ENCODE results near the gene IER2. TPM values are rescaled to one million over a fixed set of nuclear protein-coding genes. Genes with fewer than 3 reads are reported as not detected.

The IER2 gene
- total RNA-seq, 1 donor from 2014 or later = 27.9 TPM

DNA sequence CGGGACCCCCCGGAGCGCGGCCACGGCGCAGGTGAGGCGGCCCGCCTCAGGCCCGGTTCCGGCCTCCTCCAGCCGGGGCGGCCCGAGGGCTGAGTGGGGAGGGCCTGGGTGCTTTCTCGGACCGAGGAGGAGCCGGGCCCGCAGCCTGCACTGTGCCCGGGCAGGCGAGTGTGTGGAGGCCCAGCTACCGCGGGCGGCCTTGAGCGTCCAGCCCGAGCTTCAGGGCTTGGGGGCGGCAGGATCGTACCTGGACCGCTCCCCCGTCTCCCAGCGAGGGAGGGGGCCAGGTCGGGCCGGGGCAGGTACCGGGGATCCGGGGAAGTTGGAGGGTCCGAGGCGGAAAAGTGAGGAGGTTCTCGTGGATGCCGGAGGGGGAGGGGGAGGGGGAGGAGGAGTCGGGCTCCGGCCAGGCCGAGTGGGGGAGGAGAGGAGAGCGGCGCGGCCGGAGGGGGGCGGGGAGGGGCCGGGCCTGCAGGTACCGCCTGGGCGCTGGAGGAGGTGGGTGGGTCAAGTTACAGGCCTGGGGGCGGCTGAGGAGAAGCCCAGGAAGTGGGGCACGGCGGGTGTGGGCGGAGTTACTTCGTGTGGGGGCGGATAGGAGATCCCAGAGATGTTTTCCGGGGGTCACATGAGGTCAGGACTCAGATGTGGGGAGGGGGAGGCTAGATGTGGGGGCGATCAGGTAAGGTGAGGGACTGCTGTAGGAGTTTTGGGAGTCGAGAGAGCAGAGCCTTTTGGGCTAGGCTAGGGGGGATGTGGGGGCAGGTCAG lies 31.6 kb upstream of the IER2 start:
- DNase-seq (ENCODE audit: low read depth) = peak; percentile 22

- no peak for DNase-seq (ENCODE audit: low read depth)
Measured at GRCh38 chr19:13119627-13120026, 30.6 kb upstream of the IER2 start.

DNA sequence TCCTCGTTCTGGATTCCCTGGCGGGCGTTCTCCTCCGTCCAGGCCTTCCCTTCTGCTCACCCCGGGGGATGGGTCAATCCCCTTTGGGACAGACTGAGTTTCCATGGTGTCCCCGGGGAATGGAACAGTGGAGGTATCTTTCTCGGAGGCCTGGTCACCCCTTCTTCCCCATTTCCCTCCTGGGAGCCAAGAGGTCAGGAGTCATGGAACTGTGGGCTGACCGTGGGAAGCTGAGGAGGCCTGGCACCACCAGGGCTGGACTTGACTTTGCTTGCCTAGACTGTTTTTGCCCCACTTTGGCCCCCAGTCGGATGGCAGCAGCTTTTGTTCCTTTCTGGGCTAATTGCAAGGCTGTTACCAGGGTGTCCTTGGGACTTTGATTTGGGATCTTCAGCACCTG lies 30.2 kb upstream of the IER2 start:
- no peak for DNase-seq (ENCODE audit: low read depth)

- DNase-seq (ENCODE audit: low read depth) = no peak
Measured at GRCh38 chr19:13120817-13121216, 29.4 kb upstream of the IER2 start.

DNA sequence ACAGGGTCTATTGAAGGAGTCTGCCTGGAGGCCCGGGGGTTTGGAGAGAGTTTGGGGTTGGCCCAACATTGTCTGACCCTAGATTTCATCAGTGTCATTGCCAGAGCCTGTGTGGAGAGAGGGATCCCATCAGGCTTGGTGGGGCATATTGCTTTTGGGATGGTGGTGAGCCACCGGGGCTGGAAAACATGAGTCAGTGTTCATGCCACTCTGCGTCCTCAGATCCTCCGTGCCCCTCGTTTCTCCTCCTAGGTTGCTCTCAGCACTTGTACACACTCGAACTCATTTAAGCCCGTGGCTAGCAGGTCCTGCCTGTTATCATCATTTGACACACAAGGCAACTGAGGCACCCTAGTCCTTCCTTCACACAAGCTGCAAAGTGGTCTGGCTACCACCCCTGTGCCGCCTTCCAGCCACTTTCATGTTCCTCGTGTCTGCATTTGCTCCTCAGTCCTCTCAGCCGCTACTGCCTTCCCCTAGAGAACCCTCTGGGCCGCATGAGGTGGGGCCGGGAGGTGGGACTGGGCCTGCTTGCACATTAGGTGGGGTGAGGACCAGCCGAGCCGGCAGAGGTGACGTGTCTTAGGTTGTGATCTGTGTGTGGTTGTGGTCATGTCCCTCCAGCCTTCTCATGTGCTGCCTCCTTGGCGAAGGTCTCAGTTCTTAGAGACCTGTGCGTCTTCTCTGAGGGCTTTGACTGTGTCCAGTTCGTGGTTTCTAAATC lies 28.5 kb upstream of the IER2 start:
- peak; percentile 36 for DNase-seq (ENCODE audit: low read depth)

GRCh38 chr19:13122275-13122878 lies 27.8 kb upstream of the IER2 start:
- DNase-seq (ENCODE audit: low read depth) = no peak

GRCh38 chr19:13122980-13123957 lies 26.9 kb upstream of the IER2 start:
- DNase-seq (ENCODE audit: low read depth) = no peak

GRCh38 chr19:13127051-13127450 lies 23.2 kb upstream of the IER2 start:
- DNase-seq (ENCODE audit: low read depth) = no peak

GRCh38 chr19:13127811-13128575 lies 22.2 kb upstream of the IER2 start:
- DNase-seq (ENCODE audit: low read depth) = no peak

GRCh38 chr19:13128583-13128982 lies 21.6 kb upstream of the IER2 start:
- no peak for DNase-seq (ENCODE audit: low read depth)

DNA sequence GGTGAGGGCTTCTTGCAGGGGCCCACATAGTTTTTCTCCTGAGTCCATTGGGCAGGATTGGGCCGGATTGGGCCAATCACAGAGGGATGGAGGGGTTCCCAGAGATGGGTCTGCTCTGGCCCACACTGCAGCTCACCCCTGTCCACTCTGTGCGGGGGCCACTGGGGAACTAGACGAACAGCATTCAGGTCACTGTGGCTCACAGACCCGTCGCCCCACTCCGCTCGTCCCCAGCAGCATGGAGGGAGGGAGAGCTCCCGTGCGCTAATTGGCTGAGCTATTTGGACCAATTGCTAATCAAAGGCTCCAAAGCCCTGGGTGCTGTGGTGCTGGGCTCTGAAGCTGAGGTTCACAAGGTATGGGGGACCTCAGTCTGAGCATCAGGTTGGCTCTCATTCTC lies 20.8 kb upstream of the IER2 start:
- DNase-seq (ENCODE audit: low read depth) = no peak

- no peak for DNase-seq (ENCODE audit: low read depth)
Measured at GRCh38 chr19:13130886-13131490, 19.2 kb upstream of the IER2 start.

DNA sequence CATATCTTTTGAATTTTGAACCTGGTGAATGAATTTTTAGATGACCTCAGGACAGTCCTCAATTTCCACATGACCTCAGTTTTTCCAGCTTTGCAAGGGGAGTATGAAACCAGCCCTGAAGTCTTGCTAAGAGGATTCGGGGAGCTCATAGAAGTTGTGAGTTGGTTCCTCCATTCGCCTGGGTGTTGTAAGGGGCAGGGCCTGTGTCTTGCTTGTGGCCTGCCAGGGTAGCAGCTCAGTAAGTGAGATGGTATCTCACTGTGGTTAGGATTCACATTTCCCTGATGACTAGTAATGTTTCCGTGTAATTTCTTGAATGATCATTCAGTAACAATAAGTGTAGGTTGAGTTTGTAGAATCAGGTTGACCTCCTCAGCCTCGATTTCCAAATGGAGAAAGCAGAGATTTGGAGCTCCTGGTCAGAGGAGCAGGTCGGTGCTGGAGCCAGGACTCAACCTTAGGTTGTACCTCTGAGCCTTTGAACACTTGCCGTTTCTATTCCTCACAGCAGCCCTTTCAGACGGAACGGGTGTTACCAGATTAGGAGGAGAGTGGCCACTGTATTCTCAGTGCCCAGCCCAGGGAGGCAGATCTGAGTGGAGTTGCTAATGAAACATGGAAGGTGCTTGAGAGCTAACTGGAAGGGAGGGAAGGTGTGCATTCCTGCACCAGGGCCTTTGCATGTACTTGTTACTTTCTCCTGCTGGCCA lies 17.6 kb upstream of the IER2 start:
- DNase-seq (ENCODE audit: low read depth) = no peak

DNA sequence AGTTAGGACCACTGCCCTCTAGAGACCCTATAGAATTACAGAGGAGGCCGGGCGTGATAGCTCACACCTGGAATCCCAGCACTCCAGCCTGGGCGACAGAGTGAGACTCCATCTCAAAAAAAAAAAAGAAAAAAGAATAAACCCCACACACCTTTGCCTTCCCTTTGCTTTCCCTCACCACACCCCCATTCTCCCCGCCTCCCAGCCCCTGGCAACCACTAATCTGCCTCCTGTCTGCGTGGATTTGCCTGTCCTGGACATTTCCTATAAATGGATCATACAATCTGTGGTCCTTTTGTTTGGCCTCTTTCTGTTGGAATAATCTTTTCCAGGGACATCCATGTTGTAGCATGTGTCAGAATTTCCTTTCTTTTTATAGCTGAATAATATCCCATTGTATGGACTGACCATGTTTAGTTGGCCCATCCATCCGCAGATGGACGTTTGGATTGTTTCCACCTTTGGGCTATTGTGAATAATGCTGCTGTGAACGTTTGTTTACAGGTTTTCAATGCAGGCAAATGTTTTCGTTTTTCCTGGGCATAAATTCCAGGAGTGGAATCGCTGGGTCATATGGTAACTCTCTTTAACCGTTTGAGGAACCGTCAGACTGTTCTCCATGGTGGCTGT lies 16.9 kb upstream of the IER2 start:
- DNase-seq (ENCODE audit: low read depth) = no peak

GRCh38 chr19:13134626-13135025 lies 15.6 kb upstream of the IER2 start:
- no peak for DNase-seq (ENCODE audit: low read depth)

DNA sequence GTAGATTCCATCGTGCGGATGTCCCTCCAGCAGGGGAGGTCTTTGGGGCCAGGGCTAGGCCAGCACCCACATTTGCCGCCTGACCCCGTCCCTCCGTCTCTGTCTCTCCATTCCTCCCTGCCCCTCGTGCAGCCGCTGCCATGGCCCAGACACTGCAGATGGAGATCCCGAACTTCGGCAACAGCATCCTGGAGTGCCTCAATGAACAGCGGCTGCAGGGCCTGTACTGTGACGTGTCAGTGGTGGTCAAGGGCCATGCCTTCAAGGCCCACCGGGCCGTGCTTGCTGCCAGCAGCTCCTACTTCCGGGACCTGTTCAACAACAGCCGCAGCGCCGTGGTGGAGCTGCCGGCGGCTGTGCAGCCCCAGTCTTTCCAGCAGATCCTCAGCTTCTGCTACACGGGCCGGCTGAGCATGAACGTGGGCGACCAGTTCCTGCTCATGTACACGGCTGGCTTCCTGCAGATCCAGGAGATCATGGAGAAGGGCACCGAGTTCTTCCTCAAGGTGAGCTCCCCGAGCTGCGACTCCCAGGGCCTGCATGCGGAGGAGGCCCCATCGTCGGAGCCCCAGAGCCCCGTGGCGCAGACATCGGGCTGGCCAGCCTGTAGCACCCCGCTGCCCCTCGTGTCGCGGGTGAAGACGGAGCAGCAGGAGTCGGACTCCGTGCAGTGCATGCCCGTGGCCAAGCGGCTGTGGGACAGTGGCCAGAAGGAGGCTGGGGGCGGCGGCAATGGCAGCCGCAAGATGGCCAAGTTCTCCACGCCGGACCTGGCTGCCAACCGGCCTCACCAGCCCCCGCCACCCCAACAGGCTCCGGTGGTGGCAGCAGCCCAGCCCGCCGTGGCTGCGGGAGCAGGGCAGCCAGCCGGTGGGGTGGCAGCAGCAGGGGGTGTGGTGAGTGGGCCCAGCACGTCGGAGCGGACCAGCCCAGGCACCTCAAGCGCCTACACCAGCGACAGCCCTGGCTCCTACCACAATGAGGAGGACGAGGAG lies 14.8 kb upstream of the IER2 start:
- DNase-seq (ENCODE audit: low read depth) = no peak

GRCh38 chr19:13137290-13137794 lies 12.9 kb upstream of the IER2 start:
- no peak for DNase-seq (ENCODE audit: low read depth)

All from renal cortical epithelial cell (primary cell).